Measurements from ENCODE around the gene MUC5AC.
"Not testable (repeated sequence)": the region's sequence is repeated elsewhere in the genome, so short reads cannot be mapped to it uniquely, and the experiment has no call there.

Gene MUC5AC

GRCh38 chr11:1157645-1158591 is at the start of gene MUC5AC:
Gene MUC5AC, plus strand, starts transcription at chr11:1157953. Its CDS starts 47 bp downstream, at chr11:1158000.
- no peak for DNase-seq

- no peak for DNase-seq
Observed at GRCh38 chr11:1108246-1108900, 49.4 kb upstream of the MUC5AC start.

- no peak for DNase-seq
Observed at GRCh38 chr11:1109101-1109917, 48.4 kb upstream of the MUC5AC start.

GRCh38 chr11:1109918-1110705 is 47.6 kb upstream of the MUC5AC start:
- DNase-seq: no peak

- DNase-seq: no peak
Observed at GRCh38 chr11:1111545-1112212, 46.1 kb upstream of the MUC5AC start.

GRCh38 chr11:1112351-1113191 is 45.2 kb upstream of the MUC5AC start:
- no peak for DNase-seq

- no peak for DNase-seq
Observed at GRCh38 chr11:1113405-1114201, 44.1 kb upstream of the MUC5AC start.

GRCh38 chr11:1115292-1115691 is 42.5 kb upstream of the MUC5AC start:
- DNase-seq: not testable (repeated sequence)

- no peak for DNase-seq
Observed at GRCh38 chr11:1116104-1116503, 41.6 kb upstream of the MUC5AC start.

- DNase-seq: no peak
Observed at GRCh38 chr11:1116666-1117390, 40.9 kb upstream of the MUC5AC start.

- no peak for DNase-seq
Observed at GRCh38 chr11:1117992-1118391, 39.8 kb upstream of the MUC5AC start.

- DNase-seq: no peak
Observed at GRCh38 chr11:1118755-1119603, 38.8 kb upstream of the MUC5AC start.

- no peak for DNase-seq
Observed at GRCh38 chr11:1119604-1120146, 38.1 kb upstream of the MUC5AC start.

GRCh38 chr11:1120532-1121330 is 37.0 kb upstream of the MUC5AC start:
- DNase-seq: no peak

- DNase-seq: no peak
Observed at GRCh38 chr11:1121331-1121812, 36.4 kb upstream of the MUC5AC start.

- no peak for DNase-seq
Observed at GRCh38 chr11:1121813-1122663, 35.7 kb upstream of the MUC5AC start.

Measured in hippocampal formation (tissue), 2 donors.